GM18498 (cell line): Measurements from ENCODE around the gene PLCL2.

Experiments
- ATAC-seq: cut with Tn5 transposase; IDR thresholded peaks from one replicate; pipeline ENCODE4 v1.9.1; 2021; ENCODE audit warnings: mild to moderate bottlenecking, moderate library complexity; ENCODE audit not compliant: unreplicated experiment

PLCL2 gene

DNA sequence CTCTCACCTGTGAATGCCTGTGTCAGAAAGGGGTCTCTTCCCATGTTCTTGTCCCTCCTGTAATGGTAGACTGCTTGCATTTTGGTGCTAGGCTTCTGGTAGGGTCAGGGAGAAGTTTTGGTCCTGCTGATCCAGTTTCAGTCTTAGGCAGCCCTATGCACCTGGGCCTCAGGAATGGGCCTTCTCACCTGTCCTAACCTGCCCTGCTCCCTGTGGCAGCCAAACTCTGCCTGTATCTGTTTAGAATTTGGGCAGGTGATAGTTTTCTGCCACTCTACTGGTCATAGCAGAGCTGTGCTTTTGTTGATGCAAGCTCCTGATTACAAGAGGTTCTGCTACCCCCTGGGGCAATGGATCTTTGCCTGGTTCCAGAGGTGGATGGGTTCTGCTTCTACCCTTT, 118.7 kb downstream of the PLCL2 start:
- no peak for ATAC-seq

DNA sequence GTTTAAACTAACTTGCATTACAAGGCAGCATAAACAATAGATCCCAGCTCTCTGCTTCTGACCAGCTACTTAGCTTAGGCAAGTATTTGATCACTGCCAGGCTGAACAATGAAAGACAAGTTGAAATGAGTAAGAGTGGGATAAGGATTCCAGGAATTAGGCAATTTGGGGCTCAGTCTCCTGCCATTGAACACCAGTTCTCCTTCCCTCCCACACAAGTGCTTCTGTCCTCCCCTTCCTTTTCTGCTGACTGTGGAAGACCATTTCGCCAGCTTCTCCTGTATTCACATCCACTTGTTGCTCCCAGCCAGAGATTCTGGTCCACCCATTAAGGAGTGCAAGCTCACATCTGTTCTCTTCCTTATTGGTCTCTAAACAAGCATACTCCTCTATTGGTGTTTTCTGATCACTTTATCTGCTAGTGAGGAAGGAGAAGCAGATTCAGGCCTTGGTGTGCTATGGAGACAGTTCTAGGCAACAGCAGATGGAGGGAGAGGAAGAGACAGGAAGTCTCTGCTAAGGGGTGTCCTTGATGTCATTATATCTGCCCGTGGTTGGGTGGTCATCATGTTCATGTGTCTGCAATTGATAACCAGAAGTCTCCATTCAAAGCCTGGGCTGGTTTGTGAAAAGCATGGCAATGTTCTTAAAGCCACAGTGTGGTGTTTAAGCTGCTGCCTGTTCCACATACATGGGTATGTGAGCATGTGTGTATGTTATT, 121.5 kb downstream of the PLCL2 start:
- no peak for ATAC-seq

DNA sequence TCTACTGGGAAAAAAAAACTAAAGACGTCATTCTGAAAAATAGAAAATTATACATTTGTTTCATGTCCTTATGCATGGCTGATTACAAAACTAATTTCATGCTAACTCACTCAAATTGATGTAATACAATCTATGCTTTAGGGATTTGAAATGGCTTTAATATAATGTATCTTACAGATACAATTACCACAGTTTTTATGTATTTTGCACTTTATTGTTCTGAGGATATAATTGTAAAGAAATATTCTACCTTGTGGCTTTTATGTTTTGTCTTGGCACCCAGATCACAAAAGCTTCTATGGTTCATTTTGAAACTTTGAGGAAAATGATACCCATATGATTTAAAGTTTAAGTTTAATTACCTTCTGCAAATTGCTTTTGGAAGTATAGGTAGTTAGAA, 122.5 kb downstream of the PLCL2 start:
- no peak for ATAC-seq

DNA sequence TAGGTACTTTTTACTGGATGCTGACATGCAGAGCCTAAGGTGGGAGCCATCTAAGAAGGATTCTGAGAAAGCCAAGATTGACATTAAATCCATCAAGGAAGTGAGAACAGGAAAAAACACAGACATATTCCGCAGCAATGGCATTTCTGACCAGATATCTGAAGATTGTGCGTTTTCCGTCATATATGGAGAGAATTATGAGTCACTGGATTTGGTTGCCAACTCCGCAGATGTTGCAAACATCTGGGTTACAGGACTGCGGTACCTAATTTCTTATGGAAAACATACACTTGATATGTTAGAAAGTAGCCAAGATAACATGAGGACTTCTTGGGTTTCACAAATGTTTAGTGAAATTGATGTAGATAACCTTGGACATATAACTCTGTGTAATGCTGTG, 125.1 kb downstream of the PLCL2 start:
- ATAC-seq = no peak

DNA sequence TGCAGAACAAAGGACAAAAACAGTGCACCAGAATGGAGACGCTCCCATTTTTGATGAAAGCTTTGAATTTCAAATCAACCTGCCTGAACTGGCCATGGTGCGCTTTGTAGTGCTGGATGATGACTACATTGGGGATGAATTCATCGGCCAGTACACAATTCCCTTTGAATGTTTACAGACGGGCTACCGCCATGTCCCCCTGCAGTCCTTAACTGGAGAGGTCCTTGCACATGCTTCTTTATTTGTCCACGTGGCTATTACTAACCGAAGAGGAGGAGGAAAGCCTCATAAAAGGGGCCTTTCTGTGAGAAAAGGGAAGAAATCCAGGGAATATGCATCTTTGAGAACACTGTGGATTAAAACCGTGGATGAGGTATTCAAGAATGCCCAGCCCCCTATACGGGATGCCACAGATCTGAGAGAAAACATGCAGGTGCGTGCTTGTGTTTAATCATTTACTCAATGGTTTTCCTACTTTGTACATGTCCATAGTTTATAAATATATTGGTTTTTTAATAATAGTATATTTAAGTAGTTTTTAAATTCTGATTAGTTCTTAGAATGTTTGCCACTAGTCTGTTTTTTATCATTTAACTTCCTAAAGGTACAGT, 127.1 kb downstream of the PLCL2 start:
- no peak for ATAC-seq

DNA sequence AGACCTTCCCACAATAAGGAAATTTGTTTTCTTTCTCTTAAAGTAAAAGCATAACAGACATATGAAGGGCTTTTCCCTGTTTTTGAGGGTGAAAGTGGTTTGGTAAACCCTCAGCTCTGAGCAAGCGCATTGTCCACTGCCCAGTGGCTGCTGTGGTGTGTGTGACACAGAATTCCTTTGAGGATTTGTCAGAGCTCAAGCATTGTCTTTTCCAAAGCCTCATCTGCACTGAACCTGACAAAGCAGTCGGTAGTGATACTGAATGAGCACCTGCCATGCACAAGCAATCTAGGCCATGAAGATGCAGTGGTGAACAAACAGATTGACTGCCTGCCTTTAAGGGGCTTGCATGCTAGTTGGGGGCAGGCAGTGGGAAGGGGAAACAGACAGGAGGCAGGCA, 128.3 kb downstream of the PLCL2 start:
- no peak for ATAC-seq

DNA sequence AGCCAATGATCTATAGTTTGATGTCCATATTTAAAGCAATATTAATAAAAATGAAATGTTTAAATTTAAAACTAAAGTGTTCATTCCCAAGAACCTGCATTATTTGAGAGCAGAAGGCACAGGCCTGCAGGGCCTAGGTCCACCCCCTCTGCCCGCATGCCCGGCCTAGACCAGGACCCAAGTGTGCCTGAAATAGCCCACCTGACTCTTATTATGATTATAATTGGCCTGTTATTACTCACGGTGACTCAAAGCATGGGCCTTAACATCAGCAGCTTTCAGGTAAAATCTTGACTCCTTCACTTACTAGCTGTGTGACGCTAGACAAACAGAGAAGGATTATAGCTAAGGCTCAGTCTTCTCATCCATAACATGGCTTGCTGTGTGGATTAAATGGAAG, 128.8 kb downstream of the PLCL2 start:
- no peak for ATAC-seq

DNA sequence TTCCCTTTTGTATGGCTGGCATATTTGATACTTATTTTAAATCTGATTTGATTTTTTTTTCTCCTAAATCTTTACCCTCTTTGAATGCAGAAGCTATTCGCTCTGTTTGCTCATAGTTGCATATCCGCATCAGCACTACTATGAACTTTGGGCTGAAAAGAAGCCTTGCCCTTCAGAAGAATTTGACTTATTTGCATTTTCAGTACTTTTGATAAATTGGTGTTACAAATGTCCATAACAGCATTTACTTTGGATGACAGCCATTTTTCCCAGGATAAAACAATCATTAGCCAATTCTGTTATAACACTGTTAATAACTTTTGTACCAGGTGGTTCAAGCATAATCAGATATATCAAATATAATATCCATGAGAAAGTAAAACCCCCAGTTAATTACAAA, 129.5 kb downstream of the PLCL2 start:
- no peak for ATAC-seq

DNA sequence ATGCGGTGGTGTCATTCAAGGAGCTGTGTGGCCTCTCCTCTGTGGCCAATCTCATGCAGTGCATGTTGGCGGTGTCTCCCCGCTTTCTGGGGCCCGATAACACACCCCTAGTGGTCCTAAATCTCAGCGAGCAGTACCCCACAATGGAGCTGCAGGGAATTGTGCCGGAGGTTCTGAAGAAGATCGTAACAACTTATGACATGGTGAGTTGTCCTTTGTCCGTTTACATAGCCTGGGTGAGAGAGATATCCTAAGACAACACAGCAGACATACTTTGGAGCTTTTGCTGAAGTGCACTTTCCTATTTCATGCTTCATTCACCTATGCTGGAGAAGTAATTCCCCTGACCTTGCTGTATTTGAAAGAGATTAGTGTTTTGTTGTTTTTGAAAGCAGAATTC, 130.0 kb downstream of the PLCL2 start:
- ATAC-seq = no peak

DNA sequence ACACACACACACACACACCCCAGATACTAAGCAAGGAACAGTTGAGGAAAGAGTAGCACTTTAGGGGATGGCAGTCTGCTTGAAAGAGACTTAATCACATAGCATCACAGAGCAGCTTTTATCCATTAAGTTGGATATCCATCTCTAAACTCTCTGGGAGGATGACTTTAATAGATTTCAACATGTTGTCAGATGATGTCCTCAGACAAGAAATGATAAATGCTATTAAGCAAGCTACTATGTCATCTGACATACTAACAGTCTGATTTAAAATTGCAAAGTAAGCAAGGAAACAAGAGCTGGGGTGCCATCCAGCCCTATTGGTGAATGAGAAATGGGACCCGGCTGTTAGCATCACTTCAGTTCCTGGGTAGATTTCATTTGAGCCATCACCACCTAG, 136.9 kb downstream of the PLCL2 start:
- no peak for ATAC-seq

DNA sequence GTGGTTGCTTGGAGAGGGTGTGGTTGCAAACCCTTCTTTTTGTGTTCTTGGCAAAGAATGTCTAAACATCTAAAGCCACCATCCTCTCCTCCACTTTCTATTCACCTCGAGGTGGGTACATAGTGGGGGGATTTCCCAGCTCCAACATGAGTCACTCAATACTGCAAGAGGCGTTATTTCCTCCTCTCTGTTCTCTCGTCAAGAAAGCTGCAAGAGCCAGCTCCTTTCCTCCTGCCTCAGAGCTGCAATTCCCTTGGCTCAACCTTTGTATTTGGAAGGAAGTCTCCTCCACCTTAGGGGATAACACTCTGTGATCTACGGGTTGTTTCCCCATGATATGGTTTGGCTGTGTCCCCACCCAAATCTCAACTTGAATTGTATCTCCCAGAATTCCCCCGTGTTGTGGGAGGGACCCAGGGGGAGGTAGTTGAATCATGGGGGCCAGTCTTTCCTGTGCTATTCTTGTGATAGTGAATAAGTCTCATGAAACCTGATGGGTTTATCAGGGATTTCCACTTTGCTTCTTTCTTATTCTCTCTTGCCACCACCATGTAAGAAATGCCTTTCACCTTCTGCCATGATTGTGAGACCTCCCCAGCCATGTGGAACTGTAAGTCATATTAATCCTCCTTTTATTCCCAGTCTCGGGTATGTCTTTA, 138.4 kb downstream of the PLCL2 start:
- ATAC-seq = peak; percentile 90

DNA sequence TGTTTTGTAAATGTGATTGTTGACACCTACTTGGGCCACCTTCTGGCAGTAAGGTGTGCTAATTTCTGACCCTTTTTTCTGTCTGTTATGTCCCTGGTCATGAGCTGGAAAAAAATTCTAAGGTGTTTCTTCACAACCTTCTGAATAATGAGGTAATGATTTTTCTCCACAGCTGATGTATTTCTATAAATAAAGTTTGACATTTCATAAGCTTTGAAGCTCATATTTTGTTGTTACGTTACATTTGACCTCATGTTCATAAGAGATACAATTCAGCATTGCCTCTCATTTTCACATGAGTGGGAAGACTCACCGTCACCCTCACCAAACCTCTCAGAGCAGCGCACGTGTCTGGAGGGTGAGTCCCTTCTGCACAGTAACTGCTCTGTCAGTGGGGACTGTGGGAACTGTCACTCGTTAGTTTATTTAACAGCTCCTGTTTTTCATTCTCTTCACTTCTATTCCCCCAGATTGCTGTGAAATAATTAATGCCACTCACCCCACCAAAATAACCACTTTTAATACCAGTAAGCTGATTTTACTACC, 140.9 kb downstream of the PLCL2 start:
- ATAC-seq = no peak

DNA sequence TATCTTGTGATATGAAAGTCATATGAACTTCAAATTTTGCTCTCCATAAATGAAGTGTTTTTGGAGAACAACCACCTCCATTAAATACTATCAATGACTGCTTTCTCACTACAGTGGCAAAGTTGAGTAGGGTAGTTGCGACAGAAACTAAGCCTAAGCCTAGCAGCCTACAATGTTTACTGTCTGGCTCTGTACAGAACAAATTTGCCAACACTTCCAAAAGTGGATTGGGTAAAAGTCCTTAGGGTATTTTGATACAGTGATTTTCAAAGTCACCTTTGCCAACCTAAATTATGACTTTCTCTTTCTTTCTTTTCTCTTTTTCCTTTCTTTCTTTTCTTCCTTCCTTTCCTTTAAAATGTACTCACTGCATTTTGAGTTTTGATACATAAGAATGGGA, 142.6 kb downstream of the PLCL2 start:
- no peak for ATAC-seq

DNA sequence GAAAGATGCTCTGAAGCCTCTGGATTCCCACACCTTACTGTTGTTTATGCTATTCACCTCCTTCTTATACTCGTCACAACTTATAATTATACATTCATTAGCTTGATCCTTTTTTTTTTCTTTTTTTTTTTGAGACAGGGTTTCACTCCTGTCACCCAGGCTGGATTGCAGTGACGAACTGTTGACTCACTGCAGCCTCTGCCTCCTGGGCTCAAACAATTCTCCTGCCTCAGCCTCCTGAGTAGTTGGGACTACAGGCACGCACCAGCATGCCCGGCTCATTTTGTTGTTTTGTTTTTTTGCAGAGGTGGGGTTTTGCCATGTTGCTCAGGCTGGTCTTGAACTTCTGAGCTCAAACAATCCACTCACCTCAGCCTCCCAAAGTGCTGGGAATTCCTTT, 143.6 kb downstream of the PLCL2 start:
- no peak for ATAC-seq

DNA sequence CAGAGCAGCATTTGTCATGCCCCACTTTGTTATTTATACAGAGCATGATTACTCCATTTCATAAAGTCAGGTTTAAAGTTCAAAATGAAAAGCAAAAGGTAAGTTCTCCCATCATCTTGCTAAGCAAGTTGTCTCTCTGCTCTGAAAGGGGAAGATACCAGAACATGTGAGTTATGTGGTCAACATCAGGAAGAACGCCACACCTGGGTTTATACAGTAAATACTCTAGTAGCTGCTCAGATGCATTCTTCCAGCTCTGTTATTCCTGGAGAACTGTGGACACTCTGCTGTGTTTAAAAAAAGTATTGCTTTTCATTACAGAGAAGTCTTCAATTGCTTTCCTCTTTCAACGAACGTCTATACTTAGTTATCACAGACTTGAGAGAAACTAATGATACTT, 145.7 kb downstream of the PLCL2 start:
- ATAC-seq = peak; percentile 73

DNA sequence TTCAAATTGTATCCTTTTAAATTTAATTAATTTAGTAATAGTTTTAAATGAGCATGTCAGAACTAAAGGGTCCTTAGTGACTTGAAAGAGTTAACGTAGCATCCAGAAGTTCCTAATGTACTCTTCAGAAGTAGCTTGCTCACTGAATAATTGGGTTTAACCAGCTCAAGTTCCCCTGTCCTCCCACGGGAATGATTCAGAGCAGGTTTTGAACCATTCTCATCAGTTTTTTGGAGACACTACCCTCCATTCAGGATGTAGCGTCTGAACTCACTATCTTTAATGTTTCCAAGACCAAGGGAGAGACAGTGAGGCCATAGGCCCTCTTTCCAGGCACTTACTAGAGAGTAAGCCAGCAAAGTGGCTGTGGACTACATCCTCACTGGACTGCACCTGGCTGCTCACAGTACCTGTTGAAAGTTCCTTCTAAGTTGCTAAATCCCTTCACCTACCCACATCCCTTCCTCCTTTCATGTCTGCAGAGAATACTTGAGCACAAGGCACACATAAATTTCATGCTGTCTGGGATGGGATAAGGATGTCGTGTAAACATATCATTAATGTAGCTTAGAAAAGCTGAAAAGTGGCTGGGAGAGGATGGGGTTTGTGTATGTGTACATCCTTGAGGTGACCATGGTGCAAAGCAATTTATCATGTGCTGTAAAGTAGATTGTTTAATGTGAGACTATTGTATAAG, 146.3 kb downstream of the PLCL2 start:
- ATAC-seq = no peak

DNA sequence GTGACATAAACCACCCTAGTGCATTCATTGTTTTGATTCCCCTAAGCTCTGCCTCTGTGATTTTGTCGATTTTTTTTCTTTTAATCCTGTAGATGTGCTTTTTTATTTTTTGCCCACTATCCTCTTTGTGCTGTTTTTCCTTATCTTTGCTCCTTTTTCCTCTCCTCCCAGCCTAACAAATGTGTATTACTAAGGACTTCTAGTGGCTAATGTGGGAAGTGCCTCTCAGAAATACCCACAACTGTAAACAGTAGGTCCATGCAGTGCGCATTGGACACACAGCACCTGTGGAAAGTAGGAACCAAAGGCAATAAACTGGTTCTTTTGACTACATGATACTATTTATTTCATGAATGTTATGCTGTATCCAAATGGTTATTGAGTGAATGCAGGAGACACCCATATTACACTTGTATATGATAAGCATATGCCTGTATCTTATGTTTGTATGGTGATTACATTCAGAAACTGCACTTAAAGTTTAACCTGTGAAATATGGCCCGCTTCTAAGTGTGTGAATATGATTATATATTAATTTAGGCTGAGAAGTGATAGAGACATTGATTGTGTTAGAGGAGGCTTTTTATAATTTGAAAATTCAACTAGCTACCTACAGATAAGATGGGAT, 147.8 kb downstream of the PLCL2 start:
- no peak for ATAC-seq

DNA sequence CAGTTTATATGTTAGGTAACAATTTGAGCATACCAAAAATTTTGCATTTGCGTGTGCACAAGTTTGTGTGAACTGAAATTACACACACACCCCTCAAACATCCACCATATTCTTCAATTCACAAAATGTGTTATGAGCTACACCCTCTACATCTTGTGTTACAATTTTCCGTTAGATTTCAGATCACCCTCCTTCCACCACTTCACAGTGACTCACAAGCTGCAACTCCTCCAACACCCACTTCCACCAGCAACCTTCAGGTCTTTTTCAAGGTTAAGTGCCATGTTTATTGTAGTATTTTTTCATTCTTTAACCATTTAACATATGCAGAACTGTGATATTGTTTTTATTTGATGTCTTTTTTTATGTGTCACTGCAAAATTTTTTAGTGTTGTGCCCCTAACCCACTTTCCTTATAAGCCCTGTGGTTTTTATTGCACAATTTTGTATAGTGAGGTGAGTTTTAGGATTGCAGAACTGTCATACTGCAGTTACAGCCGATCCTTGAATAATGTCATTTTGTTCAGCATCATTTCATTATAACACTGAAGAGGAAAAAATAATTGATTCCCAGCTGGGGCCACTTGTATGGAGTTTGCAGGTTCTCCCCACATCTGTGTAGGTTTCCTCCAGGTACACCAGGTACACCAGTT, 148.9 kb downstream of the PLCL2 start:
- ATAC-seq = no peak

DNA sequence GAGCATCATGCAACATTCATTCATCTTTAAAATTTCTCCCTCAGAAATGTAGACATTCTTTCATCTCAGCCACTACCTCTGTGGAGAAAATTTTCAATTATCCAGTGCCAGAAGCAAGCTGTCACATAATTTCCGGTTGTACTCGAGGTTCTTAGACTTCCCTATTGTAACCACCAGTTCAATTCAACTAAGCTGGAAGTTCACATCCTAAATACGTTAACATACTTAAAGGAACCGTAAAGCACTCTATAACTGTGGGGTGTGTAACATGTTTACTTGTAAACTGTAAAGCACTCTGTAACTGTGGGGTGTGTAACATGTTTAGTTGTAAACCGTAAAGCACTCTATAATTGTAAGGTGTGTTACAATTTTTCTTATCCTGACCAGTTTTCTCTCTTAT, 150.3 kb downstream of the PLCL2 start:
- ATAC-seq = no peak

DNA sequence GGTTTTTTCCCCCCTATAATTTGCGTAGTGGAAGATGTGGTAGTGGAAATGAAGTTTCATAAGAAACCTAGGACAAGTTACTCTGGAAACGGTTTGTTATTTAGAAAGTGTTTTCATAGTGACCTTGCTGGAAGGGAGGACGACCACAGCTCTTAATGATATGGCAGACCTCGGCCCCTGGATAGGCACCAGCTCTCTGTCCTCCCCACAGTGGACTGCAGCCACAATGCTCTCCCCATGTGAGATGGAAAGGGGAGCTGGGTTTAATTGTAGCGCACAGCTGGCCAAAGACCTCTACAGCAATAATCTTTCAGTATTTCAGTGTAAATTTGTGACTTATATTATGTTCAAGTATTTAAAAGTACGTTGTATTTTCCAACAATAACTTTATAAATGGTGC, 151.2 kb downstream of the PLCL2 start:
- ATAC-seq = no peak

DNA sequence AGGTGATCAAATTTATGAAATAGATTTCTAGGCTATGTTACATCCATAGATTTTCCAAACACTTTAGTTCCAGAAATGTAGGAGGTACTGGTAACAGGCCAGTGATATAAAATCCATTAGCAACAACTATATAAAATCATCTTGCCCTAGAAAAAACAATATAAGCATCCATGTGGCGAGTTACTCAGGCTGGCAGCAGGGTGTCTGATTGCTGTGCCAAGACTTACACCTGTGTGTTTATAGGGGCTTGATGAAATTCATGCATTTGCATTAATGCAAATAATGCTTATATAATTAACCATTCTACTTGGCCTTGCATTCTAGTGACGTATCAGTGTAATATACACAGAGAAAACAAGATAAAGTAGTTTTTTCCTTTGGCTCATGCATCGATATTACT, 153.4 kb downstream of the PLCL2 start:
- ATAC-seq = no peak
